Central memory CD4-positive, alpha-beta T cell (primary cell): ENCODE measurements around the gene CDH24.

Experiments
- DNase-seq: peaks from one replicate; pipeline ENCODE4 v3.0.0; 2022

Gene CDH24

GRCh38 chr14:23090254-23090636 lies 32.9 kb upstream of the CDH24 start:
- no peak for DNase-seq

- DNase-seq, result no peak
Observed at GRCh38 chr14:23089498-23090253, 32.4 kb upstream of the CDH24 start.

DNA sequence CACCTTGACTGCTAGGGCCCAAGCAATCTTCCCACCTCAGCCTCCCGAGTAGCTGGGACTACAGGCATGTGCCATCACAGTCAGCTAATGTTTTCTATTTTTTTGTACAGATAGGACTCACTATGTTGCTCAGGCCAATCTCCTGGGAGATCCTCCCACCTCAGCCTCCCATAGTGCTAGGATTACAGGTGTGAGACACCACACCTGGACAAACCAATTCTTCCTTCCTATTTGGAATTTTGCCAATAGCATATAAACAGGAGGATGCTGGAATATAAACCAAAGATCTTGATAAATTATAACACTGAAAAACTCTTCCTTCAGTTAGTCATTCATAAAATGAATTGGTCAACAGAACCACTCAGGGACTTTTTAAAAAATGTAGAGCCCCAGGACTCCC lies 29.2 kb upstream of the CDH24 start:
- DNase-seq, result no peak

GRCh38 chr14:23085458-23085857 lies 28.1 kb upstream of the CDH24 start:
- no peak for DNase-seq

- DNase-seq, result no peak
Observed at GRCh38 chr14:23080474-23080873, 23.2 kb upstream of the CDH24 start.

- DNase-seq, result no peak
Observed at GRCh38 chr14:23079716-23080115, 22.4 kb upstream of the CDH24 start.

DNA sequence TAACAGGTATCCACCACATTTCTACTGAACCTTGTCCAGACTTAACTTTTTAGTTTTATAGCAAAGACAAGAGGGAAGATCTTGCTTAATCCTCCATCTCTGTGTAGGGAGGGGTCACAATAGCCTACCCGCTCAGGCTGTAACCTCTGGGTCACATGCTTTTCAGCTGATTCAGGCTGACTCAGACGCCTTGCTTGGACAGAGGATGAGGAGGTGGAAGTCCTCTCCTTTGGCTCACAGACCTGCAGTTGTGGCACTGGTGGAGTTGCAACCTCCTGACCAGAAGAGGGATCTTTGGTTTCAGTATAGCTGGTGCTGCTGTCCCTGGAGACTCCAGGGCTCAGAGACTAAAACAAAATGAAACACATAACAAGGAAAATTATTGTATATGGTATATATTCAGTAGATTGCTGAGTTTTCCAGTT lies 21.4 kb upstream of the CDH24 start:
- no peak for DNase-seq

DNA sequence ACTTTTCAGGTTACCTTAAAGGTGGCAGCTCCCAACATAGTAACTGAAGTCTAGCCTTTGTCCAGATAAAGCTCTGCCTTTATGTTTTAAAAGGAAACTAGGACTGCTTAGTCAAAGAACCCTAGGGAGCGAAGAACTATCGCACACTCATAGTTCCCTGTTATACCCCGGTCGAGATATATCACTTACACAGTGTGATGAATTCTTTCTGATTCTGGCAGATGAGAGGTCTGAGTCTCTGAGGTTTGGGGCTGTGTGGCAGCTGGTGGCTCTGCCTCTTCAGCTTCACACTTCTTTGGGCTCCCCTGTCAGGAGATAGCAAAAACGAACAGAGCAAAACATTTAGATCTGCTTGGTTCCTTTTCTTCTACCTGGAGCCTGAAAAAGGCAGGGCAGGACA lies 20.6 kb upstream of the CDH24 start:
- DNase-seq, result no peak

- DNase-seq, result peak; percentile 31
Observed at GRCh38 chr14:23076785-23077408, 19.6 kb upstream of the CDH24 start.

DNA sequence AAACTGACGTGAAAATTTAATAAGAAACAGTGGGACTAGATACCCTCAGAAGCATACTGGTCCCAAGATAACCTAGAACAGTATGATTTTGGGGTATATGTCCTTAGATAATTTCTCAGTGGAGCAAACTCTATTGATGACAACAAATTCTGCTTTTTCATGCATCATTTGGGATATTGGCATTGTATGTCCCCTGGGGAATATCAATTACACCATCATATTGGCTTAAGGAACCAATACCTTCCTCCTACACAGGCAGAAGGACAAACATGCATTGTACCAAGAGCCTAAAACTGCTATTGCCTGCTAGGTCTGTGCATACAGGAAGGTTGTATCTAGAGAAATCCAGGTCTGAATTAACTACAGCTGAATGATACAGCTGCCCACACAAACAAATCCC lies 17.6 kb upstream of the CDH24 start:
- DNase-seq, result no peak

DNA sequence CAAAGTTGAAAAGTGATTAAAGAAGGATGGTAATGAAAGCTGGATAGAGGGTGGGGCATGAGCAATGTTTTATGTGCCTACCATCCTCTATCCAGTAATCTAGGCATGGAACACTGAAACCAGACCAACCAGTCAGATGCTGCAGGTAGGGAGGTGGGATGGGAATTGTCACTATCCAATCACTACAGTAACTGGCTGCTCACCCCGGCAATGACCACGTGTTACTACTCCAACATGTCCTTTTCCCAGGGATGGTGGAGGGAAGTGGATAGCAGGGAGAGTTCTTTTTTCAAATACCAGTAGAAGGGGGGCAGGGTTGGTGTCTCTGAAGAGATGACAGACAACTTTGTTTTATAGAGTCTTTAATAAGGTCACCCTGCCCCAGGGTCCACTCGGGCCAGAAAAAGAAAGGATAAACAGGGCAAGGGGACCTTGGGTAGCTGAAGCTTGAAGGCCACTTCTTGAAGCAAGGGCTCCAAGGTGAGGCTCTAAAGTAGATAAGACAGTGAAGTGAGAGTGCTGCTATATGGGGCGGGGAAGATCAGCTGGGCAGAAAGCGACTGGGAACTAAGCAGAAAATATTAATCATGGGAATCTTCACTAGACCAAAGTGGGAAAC lies 14.7 kb upstream of the CDH24 start:
- no peak for DNase-seq

GRCh38 chr14:23071244-23071920 lies 14.1 kb upstream of the CDH24 start:
- peak; percentile 72 for DNase-seq

DNA sequence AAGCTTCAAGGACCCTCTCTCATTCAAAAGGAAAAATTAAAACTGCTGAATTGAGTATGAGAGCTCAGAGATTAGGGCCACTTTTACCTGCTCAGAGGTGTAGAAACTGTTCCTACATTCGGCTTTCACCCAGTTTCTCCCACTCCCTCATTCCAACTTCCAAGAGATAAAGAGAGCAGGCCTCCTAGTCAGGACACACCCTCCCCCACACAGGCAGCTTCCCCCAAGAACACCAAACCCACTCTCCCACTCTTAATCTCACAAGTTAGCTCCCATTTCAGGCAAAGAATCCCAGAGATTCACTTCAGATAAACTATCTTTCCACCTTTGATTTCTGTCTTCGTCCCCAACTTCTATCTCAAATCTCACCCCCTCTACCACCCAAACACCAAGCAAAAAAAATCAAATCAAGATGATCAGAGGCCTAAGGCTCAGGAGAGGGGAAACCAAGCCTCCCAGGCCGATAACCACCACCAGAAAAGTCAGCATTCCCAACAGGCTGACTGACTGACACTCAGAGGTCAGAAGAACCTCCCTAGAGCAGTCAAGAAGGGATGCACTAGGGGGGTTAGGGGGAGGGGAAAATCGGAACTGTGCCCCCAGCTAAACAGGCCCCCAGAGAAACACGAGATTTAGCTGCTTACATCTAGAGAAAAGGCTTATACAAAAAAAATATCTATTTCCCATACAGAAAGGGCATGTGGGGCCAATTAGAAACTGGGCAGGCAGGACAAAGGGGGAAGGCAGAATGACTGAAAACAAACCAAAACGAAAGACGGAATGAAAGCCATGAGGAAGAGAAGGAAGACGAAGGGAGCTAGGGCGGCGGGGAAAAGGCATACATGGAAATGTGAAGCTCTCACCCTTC lies 13.2 kb upstream of the CDH24 start:
- no peak for DNase-seq

GRCh38 chr14:23069413-23069806 lies 12.1 kb upstream of the CDH24 start:
- no peak for DNase-seq

DNA sequence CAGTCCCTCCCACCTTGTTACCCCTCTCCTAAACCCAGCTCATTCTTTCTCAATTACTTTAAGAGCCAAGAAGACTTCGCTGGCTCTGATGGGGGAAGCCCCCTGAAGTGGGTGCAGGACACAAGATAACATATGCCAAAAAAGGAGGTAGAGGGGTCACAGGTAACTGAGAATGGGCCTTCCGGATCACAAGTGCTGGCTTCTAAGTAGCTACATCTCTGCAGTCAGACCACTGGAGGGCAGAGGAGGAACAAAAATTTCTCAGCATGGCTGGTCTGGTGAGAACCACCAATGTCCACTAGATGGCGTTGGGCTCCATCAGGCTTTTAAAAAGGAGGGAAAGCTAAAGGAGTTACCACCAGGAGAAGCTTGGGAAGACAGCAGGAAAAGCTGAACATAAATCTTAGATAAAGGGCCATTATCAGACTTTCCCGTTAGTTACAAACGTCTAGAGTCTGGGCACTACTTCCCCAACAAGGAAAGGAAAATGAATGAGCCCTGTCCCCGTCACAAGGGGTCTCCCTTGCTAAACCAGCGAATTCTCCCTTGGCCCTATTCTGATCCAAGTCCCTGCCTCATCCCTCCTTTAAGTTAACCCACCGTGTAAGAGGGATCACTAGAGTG lies 11.6 kb upstream of the CDH24 start:
- DNase-seq, result peak; percentile 73

- DNase-seq, result no peak
Observed at GRCh38 chr14:23067847-23068788, 10.8 kb upstream of the CDH24 start.

DNA sequence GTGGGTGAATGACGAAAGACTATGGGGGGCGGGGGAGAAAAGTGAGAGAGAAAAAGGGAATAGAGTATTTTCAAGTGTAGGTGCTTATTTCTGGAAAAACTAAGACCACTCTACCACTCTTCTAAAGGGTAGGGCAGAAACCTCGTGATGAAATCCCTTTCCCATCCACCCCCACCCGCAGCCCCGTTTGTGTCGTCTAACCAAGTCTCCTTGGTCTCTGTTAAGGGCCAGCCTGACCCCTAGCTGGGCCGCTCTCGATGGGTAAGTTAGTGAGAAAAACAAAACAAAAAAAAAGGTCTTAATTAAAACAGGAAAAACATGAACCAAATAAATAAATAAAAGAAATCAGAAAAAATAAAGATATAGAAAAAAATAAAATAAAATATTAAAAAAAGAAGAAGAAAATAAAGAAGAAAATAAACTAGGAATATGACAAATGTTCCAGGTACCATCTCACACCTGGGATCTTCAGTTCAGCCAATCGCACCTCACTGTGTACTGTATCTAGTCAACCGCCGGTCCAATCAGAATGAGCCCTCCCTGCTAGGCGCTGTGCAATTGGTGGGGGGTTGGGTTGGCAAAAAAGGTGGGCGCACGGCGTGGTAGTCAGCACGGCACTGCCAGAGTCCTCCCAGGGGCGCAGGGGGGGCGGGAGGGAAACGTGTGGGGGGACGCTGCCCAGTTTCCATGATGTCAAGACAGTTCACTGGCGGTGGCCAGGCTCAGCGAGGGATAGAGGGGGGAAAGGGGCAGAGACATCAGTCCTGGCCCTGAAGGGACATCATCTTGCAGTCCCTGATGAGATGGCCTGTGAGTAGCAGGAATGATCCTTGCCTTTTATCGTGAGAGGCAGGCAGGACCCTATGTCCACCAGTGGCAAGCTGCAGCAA lies 9.8 kb upstream of the CDH24 start:
- DNase-seq, result no peak

DNA sequence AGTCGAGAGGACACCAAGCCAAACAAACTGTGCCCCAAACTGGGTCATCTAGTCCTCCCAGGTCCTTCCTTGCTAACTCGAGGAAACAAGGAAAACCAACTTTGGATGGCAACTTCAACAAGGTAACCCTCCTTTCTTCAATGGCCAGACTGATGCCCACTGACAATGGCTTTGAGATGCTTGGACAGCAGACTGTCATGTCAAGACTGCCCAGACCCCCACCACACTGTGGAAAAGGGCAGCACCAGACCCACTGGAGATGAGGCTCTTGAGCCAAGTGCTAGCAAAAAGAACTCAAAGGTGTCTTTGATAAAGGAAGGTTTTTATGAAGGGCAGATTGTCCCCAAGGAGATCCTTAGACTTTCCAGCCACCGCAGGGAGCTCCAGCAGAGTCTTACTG lies 9.0 kb upstream of the CDH24 start:
- DNase-seq, result no peak

GRCh38 chr14:23063601-23064000 lies 6.3 kb upstream of the CDH24 start:
- no peak for DNase-seq

DNA sequence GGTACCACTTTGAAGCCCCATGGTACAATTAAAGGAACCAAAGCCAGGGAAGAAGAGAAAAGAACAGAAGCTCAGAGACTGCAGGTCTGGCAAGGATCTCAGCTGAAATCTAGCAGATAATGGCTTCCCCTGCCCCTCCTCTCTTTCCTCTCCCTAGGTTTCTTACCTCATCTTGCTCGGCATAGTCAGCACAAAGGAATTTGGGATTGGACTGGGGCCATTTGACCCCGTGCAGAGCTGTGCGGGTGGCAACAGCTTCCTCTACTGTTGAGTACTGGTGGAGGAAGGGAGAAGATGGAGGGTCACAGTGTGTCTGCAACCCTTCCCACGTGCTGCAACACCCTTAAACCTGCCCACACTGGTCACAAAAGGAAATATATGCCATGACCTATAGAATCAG lies 4.7 kb upstream of the CDH24 start:
- DNase-seq, result no peak
